CD14-positive monocyte (primary cell): ENCODE data around the gene MBD3. TPM values are rescaled to one million over a fixed set of nuclear protein-coding genes. Genes with fewer than 3 reads are reported as not detected.

ENCODE experiments used
- DNase-seq, 3 donors: peaks; one replicate each; pipeline ENCODE4 v3.0.0-alpha.2; 2011 to 2022
- H2AFZ ChIP-seq: 2 replicates; pipeline ENCODE4 v1.6.0; 2012; ENCODE audit warnings: mild to moderate bottlenecking, low read depth, low read length, inconsistent platforms; ENCODE audit not compliant: insufficient read depth, poor library complexity, severe bottlenecking
- H3K27ac ChIP-seq, 2 donors: 1 replicate in 1 of 2; 2 replicates in 1 of 2; pipeline ENCODE4 v1.5.1; 2012 to 2013; ENCODE audit warnings: low read length in 2 of 2, control low read depth in 1 of 2, inconsistent platforms in 1 of 2, low read depth in 1 of 2, mild to moderate bottlenecking in 1 of 2
- H3K27me3 ChIP-seq, 2 donors: one replicate each; pipeline versions ENCODE4 v1.6.0 to v1.6.1; 2011 to 2013; ENCODE audit warnings: low read length in 2 of 2; ENCODE audit not compliant: control insufficient read depth in 2 of 2, insufficient read depth in 2 of 2
- H3K36me3 ChIP-seq, 2 donors: replicated peaks in 1 of 2; 1 replicate in 1 of 2; 2 replicates in 1 of 2; pipeline versions ENCODE4 v1.5.1 to v1.6.1; 2012 to 2013; ENCODE audit warnings: low read length in 2 of 2, control low read depth in 1 of 2, inconsistent platforms in 1 of 2, mild to moderate bottlenecking in 1 of 2; ENCODE audit not compliant: insufficient read depth in 2 of 2, control insufficient read depth in 1 of 2
- H3K4me1 ChIP-seq, 2 donors: 1 replicate in 1 of 2; 2 replicates in 1 of 2; pipeline versions ENCODE4 v1.5.1 to v1.6.1; 2012 to 2013; ENCODE audit warnings: low read length in 2 of 2, control low read depth in 1 of 2, inconsistent platforms in 1 of 2, mild to moderate bottlenecking in 1 of 2, moderate library complexity in 1 of 2; ENCODE audit not compliant: insufficient read depth in 2 of 2, control insufficient read depth in 1 of 2
- H3K4me2 ChIP-seq: replicated peaks from 2 replicates; pipeline ENCODE3; 2012; ENCODE audit warnings: low read length, moderate library complexity, mild to moderate bottlenecking; ENCODE audit not compliant: poor library complexity, severe bottlenecking; ENCODE audit errors: extremely low read depth
- H3K4me3 ChIP-seq, 3 experiments: fragments of 200-600 bp in 1 of 3; sonication (generic) in 1 of 3; replicated peaks in 1 of 3; 1 replicate in 2 of 3; 2 replicates in 1 of 3; pipeline ENCODE4 v1.5.1; 2011 to 2013; ENCODE audit warnings: low read length in 3 of 3, mild to moderate bottlenecking in 3 of 3, control low read depth in 2 of 3, low read depth in 2 of 3, inconsistent platforms in 1 of 3, moderate library complexity in 1 of 3
- H3K79me2 ChIP-seq: 2 replicates; pipeline ENCODE4 v1.6.0; 2012; ENCODE audit warnings: mild to moderate bottlenecking, control low read depth, inconsistent platforms, low read length, moderate library complexity; ENCODE audit not compliant: insufficient read depth
- H3K9ac ChIP-seq: 2 replicates; pipeline ENCODE4 v1.6.0; 2017; ENCODE audit warnings: low read length, mild to moderate bottlenecking; ENCODE audit not compliant: insufficient read depth, poor library complexity, severe bottlenecking
- H3K9me3 ChIP-seq, 2 donors: replicated peaks in 1 of 2; 1 replicate in 1 of 2; 2 replicates in 1 of 2; pipeline versions ENCODE4 v1.5.1 to v1.6.1; 2012 to 2013; ENCODE audit warnings: low read length in 2 of 2, control low read depth in 1 of 2; ENCODE audit not compliant: control insufficient read depth in 1 of 2, insufficient read depth in 1 of 2
- H4K20me1 ChIP-seq: 2 replicates; pipeline ENCODE4 v1.6.0; 2012; ENCODE audit warnings: mild to moderate bottlenecking, low read length, control low read depth, moderate library complexity; ENCODE audit not compliant: insufficient read depth
- H3K27ac Mint-ChIP-seq, 7 donors: one replicate each; pipeline ENCODE4 v1.8.0; 2020; ENCODE audit warnings: mild to moderate bottlenecking in 7 of 7, mixed read lengths in 7 of 7, moderate library complexity in 6 of 7, inconsistent platforms in 2 of 7
- H3K27me3 Mint-ChIP-seq, 3 donors: one replicate each; pipeline ENCODE4 v1.8.0; 2021 to 2022; ENCODE audit warnings: low read depth in 3 of 3, mild to moderate bottlenecking in 3 of 3, mixed read lengths in 3 of 3, moderate library complexity in 3 of 3, inconsistent platforms in 1 of 3
- H3K36me3 Mint-ChIP-seq, 2 donors: one replicate each; pipeline ENCODE4 v1.8.0; 2020; ENCODE audit warnings: mixed read lengths in 2 of 2, inconsistent platforms in 1 of 2, mild to moderate bottlenecking in 1 of 2
- H3K4me1 Mint-ChIP-seq: one replicate; pipeline ENCODE4 v1.8.0; 2020; ENCODE audit warnings: mild to moderate bottlenecking, mixed read lengths
- H3K4me3 Mint-ChIP-seq, 2 donors: one replicate each; pipeline ENCODE4 v1.8.0; 2020; ENCODE audit warnings: mild to moderate bottlenecking in 2 of 2, mixed read lengths in 2 of 2, moderate library complexity in 1 of 2
- H3K9me3 Mint-ChIP-seq, 7 donors: one replicate each; pipeline ENCODE4 v1.8.0; 2020 to 2022; ENCODE audit warnings: mixed read lengths in 7 of 7, mild to moderate bottlenecking in 6 of 7, moderate library complexity in 6 of 7, inconsistent platforms in 2 of 7
- CTCF ChIP-seq: fragments of 200-600 bp; IDR thresholded peaks from one replicate; pipeline ENCODE4 v1.8.0; 2022; ENCODE audit warnings: antibody characterized with exemption, mild to moderate bottlenecking
- WGBS: methylation state at CpG from one replicate; pipeline ENCODE4 v1.1.5; 2013; ENCODE audit warnings: missing lambda C conversion rate; ENCODE audit not compliant: insufficient coverage; 5-methylcytosine and 5-hydroxymethylcytosine counted together
- intact Hi-C, 2 donors: fragments of 100-400 bp; cut with micrococcal nuclease; formaldehyde crosslinking; loops; one replicate each; pipeline versions ENCODE4 v1.15.0 to v1.15.1; 2023
- polyA plus RNA-seq, 3 donors: library from polyadenylated mRNA; depleted of rRNA in 1 of 3; unstranded in 2 of 3; stranded (reverse) in 1 of 3; fragments of 300-500 nt in 2 of 3; fragments of >200 nt in 1 of 3; fragmentation: Illumina TruSeq in 2 of 3; gene quantifications; 1 replicate in 2 of 3; 2 replicates in 1 of 3; pipeline ENCODE4 v1.2.3, GENCODE V29; 2012 to 2021

MBD3 gene
- polyA plus RNA-seq, 3 donors = 2.6 to 35.3 (median 4.9) TPM

- Histone ChIP-seq H3K9ac (no peak overlapping the region), H3K79me2 (no peaks in the 10 kb centered on the region), H4K20me1 (no peaks in the 10 kb centered on the region), H3K27me3 (peaks cover 3 to 27% of the 10 kb centered on the region in 2 donors), H3K27ac (no peak overlapping the region), H3K4me1 (peaks cover 7 to 15% of the 10 kb centered on the region in 2 donors), H3K4me3 (no peak overlapping the region), H2AFZ (no peak overlapping the region), H3K4me2 (no peak overlapping the region), H3K9me3 (no peaks in the 10 kb centered on the region), H3K36me3 (no peaks in the 10 kb centered on the region)
- Mint-ChIP-seq H3K4me1 (peaks cover 3% of the 10 kb centered on the region), H3K36me3 (peaks cover 0 to 4% of the 10 kb centered on the region in 2 donors), H3K4me3 (no peak overlapping the region), H3K27ac (no peak overlapping the region), H3K27me3 (peaks cover 20 to 67% (median 36%) of the 10 kb centered on the region in 3 donors), H3K9me3 (peaks cover 0 to 8% (median 3%) of the 10 kb centered on the region in 7 donors)
- intact Hi-C loops = loop anchor here in 1 of 2 donors (5.0 kb wide), 2 partner anchors 76 to 244 kb away; partner anchors contain the start of genes ATP8B3, PCSK4 and REEP6
- 1% methylated on average over 69 of the region's 73 CpGs for WGBS
- no peak for TF ChIP-seq CTCF
- DNase-seq = no peak
Observed at GRCh38 chr19:1567848-1568227, 24.8 kb downstream of the MBD3 start.

DNA sequence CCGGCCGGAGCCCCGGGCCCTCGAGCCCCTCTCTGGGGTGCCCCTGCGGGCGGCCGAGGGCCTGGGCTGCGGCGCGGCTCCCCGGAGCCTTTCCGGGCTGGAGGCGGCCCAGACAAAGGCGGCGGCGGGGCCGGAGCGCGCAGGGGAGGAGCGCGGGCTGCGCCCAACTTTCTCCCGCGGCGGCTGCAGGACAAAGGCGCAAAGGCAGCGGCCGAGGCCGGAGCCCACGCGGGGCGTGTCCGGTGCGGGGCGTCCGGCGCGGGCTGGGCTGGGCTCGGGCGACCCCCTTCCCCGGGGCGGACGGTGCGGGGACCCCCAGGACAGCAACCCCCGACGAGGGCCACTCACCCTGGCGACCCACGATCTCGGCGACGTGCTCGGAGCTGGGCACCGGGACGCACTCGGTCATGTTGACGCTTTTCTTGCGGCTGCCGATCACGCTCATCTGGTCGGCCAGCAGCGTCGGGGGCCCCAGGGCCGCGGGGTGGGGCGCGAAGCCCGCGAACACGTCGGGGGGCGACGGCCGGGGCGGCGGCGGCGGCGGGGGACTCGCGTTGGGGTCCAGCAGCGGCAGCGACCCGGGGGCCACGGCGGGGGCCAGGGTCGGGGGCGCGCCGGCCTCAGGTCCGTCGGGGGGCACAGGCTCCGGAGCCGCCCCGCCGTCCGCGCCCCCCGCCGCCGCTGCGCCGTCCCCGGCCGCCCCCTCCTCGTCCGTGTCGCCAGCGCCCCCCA lies 25.4 kb downstream of the MBD3 start:
- Mint-ChIP-seq H3K36me3 (peaks cover 0 to 4% of the 10 kb centered on the region in 2 donors), H3K4me1 (peaks cover 3% of the 10 kb centered on the region), H3K4me3 (peak overlapping the region; percentile 64 to 82), H3K9me3 (peaks cover 0 to 8% (median 3%) of the 10 kb centered on the region in 7 donors), H3K27ac (no peak overlapping the region), H3K27me3 (peaks cover 21 to 67% (median 34%) of the 10 kb centered on the region in 3 donors)
- H3K9me3 ChIP-seq = no peaks in the 10 kb centered on the region
- no peak overlapping the region for H3K27ac ChIP-seq
- no peak for TF ChIP-seq CTCF
- DNase-seq = no peak
- H3K9ac ChIP-seq = no peak overlapping the region
- peak overlapping the region; percentile 76 for H3K4me2 ChIP-seq
- intact Hi-C loops = loop anchor here in 1 of 2 donors (5.0 kb wide), 2 partner anchors 75 to 245 kb away; partner anchors contain the start of genes ATP8B3, PCSK4 and REEP6
- no peaks in the 10 kb centered on the region for H3K79me2 ChIP-seq
- peaks cover 7 to 15% of the 10 kb centered on the region in 2 donors for H3K4me1 ChIP-seq
- no peaks in the 10 kb centered on the region for H3K36me3 ChIP-seq
- peaks cover 3 to 27% of the 10 kb centered on the region in 2 donors for H3K27me3 ChIP-seq
- no peaks in the 10 kb centered on the region for H4K20me1 ChIP-seq
- 2% methylated on average over 99 of the region's 108 CpGs for WGBS
- H2AFZ ChIP-seq = peak overlapping the region; percentile 61
- H3K4me3 ChIP-seq = peak overlapping the region in 2 of 3 experiments; percentile 7 to 70
